Right cardiac atrium (tissue), 5 donors: ENCODE data around the gene MYLK. TPM values are rescaled to one million over a fixed set of nuclear protein-coding genes. Genes with fewer than 3 reads are reported as not detected.
A peak's percentile ranks its signal among the peaks of the same experiment; 100 is the strongest.

ENCODE experiments used
- ATAC-seq, 2 donors: fragments of 200-7000 bp; cut with Tn5 transposase; one replicate each; pipeline versions ENCODE4 v1.8.0 to v1.9.1; 2020; ENCODE audit warnings: moderate library complexity in 2 of 2, mild to moderate bottlenecking in 1 of 2
- DNase-seq, 3 donors: peaks; one replicate each; pipeline ENCODE4 v3.0.0-alpha.2; 2020
- H3K27ac ChIP-seq: one replicate; pipeline ENCODE4 v1.5.1; 2013; ENCODE audit warnings: mild to moderate bottlenecking, low read length, control low read depth, moderate library complexity
- H3K27me3 ChIP-seq: one replicate; pipeline ENCODE4 v1.6.1; 2013; ENCODE audit not compliant: control insufficient read depth, insufficient read depth
- H3K4me1 ChIP-seq: one replicate; pipeline ENCODE4 v1.6.1; 2013; ENCODE audit warnings: low read length; ENCODE audit not compliant: control insufficient read depth, insufficient read depth
- H3K4me3 ChIP-seq: one replicate; pipeline ENCODE4 v1.5.1; 2013; ENCODE audit warnings: low read length, control low read depth
- H3K9me3 ChIP-seq: one replicate; pipeline ENCODE4 v1.6.1; 2013; ENCODE audit warnings: low read length; ENCODE audit not compliant: control insufficient read depth
- WGBS: extraction: QIAGEN DNeasy Blood & Tissue Kit; methylation state at CpG from one replicate; pipeline ENCODE4 v1.1.7; 2013; 5-methylcytosine and 5-hydroxymethylcytosine counted together
- intact Hi-C, 4 donors: fragments of 100-400 bp; cut with DNase I; formaldehyde crosslinking; loops; one replicate each; pipeline versions ENCODE4 v1.11.0 to v1.14.0; 2022 to 2023
- polyA plus RNA-seq: library from polyadenylated mRNA; stranded (reverse); fragments of 200-250 nt; gene quantifications from one replicate; pipeline ENCODE4 v1.2.3, GENCODE V29; 2013
- total RNA-seq, 4 donors: library from RNA; stranded (reverse); fragmentation: NEBNext Ultra II Directional; extraction: Animal tissue kit (Norgen Biotek cat#: 25700); gene quantifications; one replicate each; pipeline ENCODE4 v1.2.1, GENCODE V29; 2021
- donor health status: healthy with polysubstance abuse.
- donor health status: DM: no; HTN: yes; CAD: no.
- donor health status: DM: no; HTN: no; CAD: no.
- donor health status: DM: no; HTN: yes; CAD: no; lungs with severe emphysema.
- donor health status: DM: yes; HTN: yes; CAD: no.

Gene MYLK
- total and polyA plus RNA-seq, 5 donors: 27.3 to 645 (median 53.5) TPM

- Histone ChIP-seq H3K27me3 (no peaks in the 10 kb centered on the region), H3K27ac (no peak overlapping the region), H3K4me1 (no peaks in the 10 kb centered on the region), H3K4me3 (no peak overlapping the region), H3K9me3 (no peaks in the 10 kb centered on the region)
- ATAC-seq (no peak), DNase-seq (no peak)
- intact Hi-C loops: no loop called here
- WGBS: 65% methylated on average over 2 of the region's 2 CpGs
Observed at GRCh38 chr3:123781138-123781537, 103.0 kb downstream of the MYLK start.

- DNase-seq (no peak), ATAC-seq (no peak)
- Histone ChIP-seq H3K27me3 (no peaks in the 10 kb centered on the region), H3K9me3 (no peaks in the 10 kb centered on the region), H3K4me3 (no peak overlapping the region), H3K4me1 (no peaks in the 10 kb centered on the region), H3K27ac (no peak overlapping the region)
- intact Hi-C loops: no loop called here
- WGBS: 82% methylated on average over 6 of the region's 6 CpGs
Observed at GRCh38 chr3:123780656-123781055, 103.5 kb downstream of the MYLK start.

GRCh38 chr3:123779655-123780231 is 104.4 kb downstream of the MYLK start:
- ATAC-seq (no peak), DNase-seq (no peak)
- H3K4me3 ChIP-seq: no peak overlapping the region
- no peaks in the 10 kb centered on the region for H3K4me1 ChIP-seq
- no peaks in the 10 kb centered on the region for H3K9me3 ChIP-seq
- 88% methylated on average over 10 of the region's 10 CpGs for WGBS
- intact Hi-C loops: no loop called here
- H3K27ac ChIP-seq: no peak overlapping the region
- no peaks in the 10 kb centered on the region for H3K27me3 ChIP-seq

- H3K27me3 ChIP-seq: no peaks in the 10 kb centered on the region
- WGBS: 72% methylated on average over 8 of the region's 8 CpGs
- no peak for ATAC-seq
- no peak overlapping the region for H3K4me3 ChIP-seq
- no peaks in the 10 kb centered on the region for H3K4me1 ChIP-seq
- no peak for DNase-seq
- no peak overlapping the region for H3K27ac ChIP-seq
- intact Hi-C loops: no loop called here
- no peaks in the 10 kb centered on the region for H3K9me3 ChIP-seq
Observed at GRCh38 chr3:123778991-123779622, 105.0 kb downstream of the MYLK start.

- Histone ChIP-seq H3K27ac (no peak overlapping the region), H3K4me3 (no peak overlapping the region), H3K27me3 (no peaks in the 10 kb centered on the region), H3K4me1 (no peaks in the 10 kb centered on the region), H3K9me3 (no peaks in the 10 kb centered on the region)
- intact Hi-C loops: no loop called here
- DNase-seq: no peak
- 94% methylated on average over 7 of the region's 7 CpGs for WGBS
- ATAC-seq: no peak
Observed at GRCh38 chr3:123778525-123778924, 105.6 kb downstream of the MYLK start.

GRCh38 chr3:123776071-123776782 is 107.9 kb downstream of the MYLK start:
- intact Hi-C loops: no loop called here
- no peak overlapping the region for H3K27ac ChIP-seq

GRCh38 chr3:123774474-123774873 is 109.7 kb downstream of the MYLK start:
- no peaks in the 10 kb centered on the region for H3K27me3 ChIP-seq

More at GRCh38 chr3:123776071-123776782, 107.9 kb downstream of the MYLK start:
- Histone ChIP-seq H3K4me1 (no peaks in the 10 kb centered on the region), H3K9me3 (no peaks in the 10 kb centered on the region), H3K4me3 (no peak overlapping the region), H3K27me3 (no peaks in the 10 kb centered on the region)
- WGBS: 86% methylated on average over 5 of the region's 5 CpGs
- ATAC-seq: no peak
- DNase-seq: no peak

GRCh38 chr3:123773681-123774431 is 110.3 kb downstream of the MYLK start:
- Histone ChIP-seq H3K4me3 (no peak overlapping the region), H3K27me3 (no peaks in the 10 kb centered on the region), H3K27ac (no peak overlapping the region), H3K4me1 (no peaks in the 10 kb centered on the region), H3K9me3 (no peaks in the 10 kb centered on the region)
- peak; percentile 44 to 67 for ATAC-seq
- intact Hi-C loops: no loop called here
- 57% methylated on average over 7 of the region's 7 CpGs for WGBS
- DNase-seq: peak; percentile 43 to 72 (median 58)

More at GRCh38 chr3:123774474-123774873, 109.7 kb downstream of the MYLK start:
- no peaks in the 10 kb centered on the region for H3K9me3 ChIP-seq
- no peak for DNase-seq
- no peak overlapping the region for H3K27ac ChIP-seq
- no peak overlapping the region for H3K4me3 ChIP-seq
- ATAC-seq: no peak
- 82% methylated on average over 3 of the region's 3 CpGs for WGBS
- H3K4me1 ChIP-seq: no peaks in the 10 kb centered on the region
- intact Hi-C loops: no loop called here

GRCh38 chr3:123769356-123769743 is 114.8 kb downstream of the MYLK start:
- WGBS: 92% methylated on average over 3 of the region's 3 CpGs
- intact Hi-C loops: no loop called here
- ATAC-seq: no peak

GRCh38 chr3:123768480-123769355 is 115.4 kb downstream of the MYLK start:
- ATAC-seq (no peak), DNase-seq (no peak)
- H3K27ac ChIP-seq: no peak overlapping the region
- H3K4me3 ChIP-seq: no peak overlapping the region
- H3K9me3 ChIP-seq: no peaks in the 10 kb centered on the region
- intact Hi-C loops: no loop called here
- H3K27me3 ChIP-seq: no peaks in the 10 kb centered on the region
- no peaks in the 10 kb centered on the region for H3K4me1 ChIP-seq
- WGBS: 71% methylated on average over 8 of the region's 8 CpGs

More at GRCh38 chr3:123769356-123769743, 114.8 kb downstream of the MYLK start:
- DNase-seq: no peak
- Histone ChIP-seq H3K27me3 (no peaks in the 10 kb centered on the region), H3K27ac (no peak overlapping the region), H3K4me3 (no peak overlapping the region), H3K9me3 (no peaks in the 10 kb centered on the region), H3K4me1 (no peaks in the 10 kb centered on the region)
